ENCODE measurements around the gene ARID5B.

Gene ARID5B

GRCh38 chr10:62047228-62047892, 145.9 kb downstream of the ARID5B start:
- peak overlapping the region; percentile 2 for H3K4me3 ChIP-seq (ENCODE audit: low read length)
- H3K36me3 ChIP-seq (ENCODE audit: insufficient read depth, low read length) = peaks cover 14% of the 10 kb centered on the region
- H3K27me3 ChIP-seq (ENCODE audit: control insufficient read depth, insufficient read depth, low read length) = no peaks in the 10 kb centered on the region
- H3K4me1 ChIP-seq (ENCODE audit: control insufficient read depth, insufficient read depth, low read length) = peaks cover 72% of the 10 kb centered on the region
- H3K9me3 ChIP-seq (replicated peaks; ENCODE audit: low read length) = no peaks in the 10 kb centered on the region
- peak overlapping the region; percentile 73 for H3K9ac ChIP-seq (ENCODE audit: low read depth, low read length)
- H3K4me2 ChIP-seq (ENCODE audit: low read length) = peak overlapping the region; percentile 83

GRCh38 chr10:62047960-62048383, 146.5 kb downstream of the ARID5B start:
- Histone ChIP-seq H3K36me3 (ENCODE audit: insufficient read depth, low read length) (peaks cover 20% of the 10 kb centered on the region), H3K9ac (ENCODE audit: low read depth, low read length) (peak overlapping the region; percentile 94), H3K4me2 (ENCODE audit: low read length) (peak overlapping the region; percentile 83), H3K4me3 (ENCODE audit: low read length) (peak overlapping the region; percentile 2), H3K9me3 (replicated peaks; ENCODE audit: low read length) (no peaks in the 10 kb centered on the region), H3K4me1 (ENCODE audit: control insufficient read depth, insufficient read depth, low read length) (peaks cover 76% of the 10 kb centered on the region), H3K27me3 (ENCODE audit: control insufficient read depth, insufficient read depth, low read length) (no peaks in the 10 kb centered on the region)

DNA sequence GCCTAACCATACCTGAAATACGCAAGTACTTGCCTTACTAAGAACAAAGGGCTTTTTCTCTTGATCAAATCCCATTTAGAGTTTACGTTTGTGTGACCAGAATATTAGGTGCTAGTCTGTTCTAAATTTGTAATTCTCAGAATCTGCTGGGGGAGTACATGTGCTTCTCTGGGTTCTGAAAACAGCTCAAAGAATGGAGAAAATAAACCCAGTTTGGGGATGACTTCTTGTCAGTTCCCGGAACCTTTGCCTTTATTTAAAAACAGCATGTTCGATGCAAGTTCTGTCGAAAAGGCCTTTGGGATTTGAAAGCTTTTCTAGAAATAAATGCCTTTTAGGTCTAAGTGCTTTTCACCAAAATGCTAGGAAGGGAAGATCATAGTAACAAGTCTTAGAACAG, 147.0 kb downstream of the ARID5B start:
- H3K9me3 ChIP-seq (replicated peaks; ENCODE audit: low read length) = no peaks in the 10 kb centered on the region
- H3K4me3 ChIP-seq (ENCODE audit: low read length) = peak overlapping the region; percentile 73
- peak overlapping the region; percentile 83 for H3K4me2 ChIP-seq (ENCODE audit: low read length)
- H3K27me3 ChIP-seq (ENCODE audit: control insufficient read depth, insufficient read depth, low read length) = no peaks in the 10 kb centered on the region
- H3K4me1 ChIP-seq (ENCODE audit: control insufficient read depth, insufficient read depth, low read length) = peaks cover 75% of the 10 kb centered on the region
- peaks cover 25% of the 10 kb centered on the region for H3K36me3 ChIP-seq (ENCODE audit: insufficient read depth, low read length)
- H3K9ac ChIP-seq (ENCODE audit: low read depth, low read length) = peak overlapping the region; percentile 94

DNA sequence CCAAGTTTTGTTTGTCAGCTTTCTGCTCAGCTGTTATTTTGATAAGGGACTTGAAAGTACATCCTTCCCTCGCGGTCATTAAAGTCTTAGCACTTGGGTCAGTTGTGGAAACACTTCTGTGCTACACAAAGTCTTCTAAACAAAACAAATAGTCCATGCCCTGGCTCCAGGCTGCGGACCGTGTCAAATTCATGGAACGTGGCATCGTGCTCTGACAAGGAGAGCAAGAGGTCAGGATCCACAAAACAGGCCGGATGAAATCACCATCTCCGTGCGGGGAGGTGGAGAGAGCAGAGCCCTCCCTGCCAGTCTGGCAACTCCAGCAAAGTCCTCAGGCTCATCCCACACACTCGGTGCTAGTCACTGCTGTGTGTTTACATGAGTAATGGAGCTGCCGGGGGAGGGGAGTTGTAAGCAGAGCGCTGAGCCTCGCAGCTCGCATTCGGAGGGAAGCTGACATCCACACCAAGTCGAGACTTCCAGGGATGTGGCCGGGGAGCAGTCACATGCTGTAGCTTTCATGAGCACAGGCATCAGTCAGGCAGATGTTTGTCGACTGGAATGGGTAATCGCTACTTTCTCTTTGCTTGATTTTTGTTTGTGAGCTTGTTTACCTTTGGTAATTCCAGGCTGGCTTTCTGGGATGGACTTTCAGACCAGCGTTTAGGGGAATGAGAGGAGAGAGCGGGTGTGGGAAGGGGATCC, 147.6 kb downstream of the ARID5B start:
- Histone ChIP-seq H3K27me3 (ENCODE audit: control insufficient read depth, insufficient read depth, low read length) (no peaks in the 10 kb centered on the region), H3K4me1 (ENCODE audit: control insufficient read depth, insufficient read depth, low read length) (peaks cover 73% of the 10 kb centered on the region), H3K4me3 (ENCODE audit: low read length) (peak overlapping the region; percentile 73), H3K36me3 (ENCODE audit: insufficient read depth, low read length) (peaks cover 31% of the 10 kb centered on the region), H3K9me3 (replicated peaks; ENCODE audit: low read length) (no peaks in the 10 kb centered on the region), H3K4me2 (ENCODE audit: low read length) (peak overlapping the region; percentile 83), H3K9ac (ENCODE audit: low read depth, low read length) (peak overlapping the region; percentile 94)

DNA sequence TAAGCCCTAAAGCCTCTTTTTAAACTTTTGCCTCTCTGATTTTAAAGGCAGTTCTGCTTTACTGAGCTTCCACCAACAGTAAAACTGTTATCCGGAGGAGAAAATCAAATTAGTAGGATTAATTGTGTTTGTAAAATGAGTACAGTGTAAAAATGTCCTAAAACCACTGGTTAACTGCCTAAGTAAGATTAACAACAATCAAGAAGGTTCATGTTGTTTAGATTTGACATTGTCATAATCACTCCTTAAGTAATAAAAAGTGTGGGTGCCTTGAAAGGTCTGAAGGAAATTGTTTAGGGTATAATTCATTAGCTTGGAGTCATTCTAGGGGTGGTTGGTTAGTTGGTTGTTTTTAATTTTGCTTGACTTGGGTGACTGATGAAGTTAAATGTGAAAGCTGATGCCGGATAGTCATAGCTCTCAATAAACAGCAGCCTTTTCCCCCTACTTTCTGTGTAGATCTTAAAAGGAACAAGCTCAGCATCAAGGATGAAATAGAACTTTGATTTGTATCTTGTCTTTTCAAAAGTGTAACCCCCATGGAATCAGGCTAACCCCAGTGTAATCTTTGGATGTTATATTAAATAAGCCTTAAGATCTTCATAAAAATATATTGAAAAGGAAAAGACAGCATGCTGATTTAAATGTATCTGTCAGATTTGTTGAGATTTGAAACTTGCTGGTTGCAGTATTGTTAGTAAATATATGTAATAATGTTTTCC, 148.3 kb downstream of the ARID5B start:
- Histone ChIP-seq H3K4me1 (ENCODE audit: control insufficient read depth, insufficient read depth, low read length) (peaks cover 73% of the 10 kb centered on the region), H3K36me3 (ENCODE audit: insufficient read depth, low read length) (peaks cover 38% of the 10 kb centered on the region), H3K9me3 (replicated peaks; ENCODE audit: low read length) (no peaks in the 10 kb centered on the region), H3K4me3 (ENCODE audit: low read length) (peak overlapping the region; percentile 73), H3K4me2 (ENCODE audit: low read length) (peak overlapping the region; percentile 83), H3K9ac (ENCODE audit: low read depth, low read length) (peak overlapping the region; percentile 94), H3K27me3 (ENCODE audit: control insufficient read depth, insufficient read depth, low read length) (no peaks in the 10 kb centered on the region)

GRCh38 chr10:62050346-62050892, 148.9 kb downstream of the ARID5B start:
- Histone ChIP-seq H3K9ac (ENCODE audit: low read depth, low read length) (peak overlapping the region; percentile 94), H3K9me3 (replicated peaks; ENCODE audit: low read length) (no peaks in the 10 kb centered on the region), H3K4me3 (ENCODE audit: low read length) (peak overlapping the region; percentile 73), H3K4me2 (ENCODE audit: low read length) (peak overlapping the region; percentile 83), H3K27me3 (ENCODE audit: control insufficient read depth, insufficient read depth, low read length) (no peaks in the 10 kb centered on the region), H3K36me3 (ENCODE audit: insufficient read depth, low read length) (peaks cover 44% of the 10 kb centered on the region), H3K4me1 (ENCODE audit: control insufficient read depth, insufficient read depth, low read length) (peaks cover 68% of the 10 kb centered on the region)

DNA sequence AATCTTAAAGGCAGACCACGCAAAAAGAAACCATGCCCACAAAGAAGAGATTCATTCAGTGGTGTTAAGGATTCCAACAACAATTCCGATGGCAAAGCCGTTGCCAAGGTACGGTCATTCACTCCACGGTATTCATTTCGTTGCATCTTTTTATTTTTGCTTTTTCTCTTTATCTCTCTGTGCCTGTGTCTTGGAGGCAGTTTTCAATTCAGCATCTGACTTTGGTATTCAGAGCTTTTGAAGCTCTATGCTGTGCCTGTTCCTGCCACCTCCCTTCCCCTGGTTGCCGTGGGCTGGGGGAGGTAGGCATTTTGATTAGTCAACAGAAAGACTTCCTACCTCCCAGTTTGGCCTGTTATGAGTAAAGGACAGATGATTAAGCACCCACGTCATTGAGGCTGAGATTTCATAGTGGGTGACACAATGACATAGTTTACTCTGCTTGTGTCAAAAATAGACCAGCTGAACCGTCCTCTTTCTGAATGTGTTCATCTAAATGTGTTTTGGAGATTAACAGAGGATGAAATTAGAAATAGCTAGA, 149.5 kb downstream of the ARID5B start:
- peak overlapping the region; percentile 94 for H3K9ac ChIP-seq (ENCODE audit: low read depth, low read length)
- H3K4me1 ChIP-seq (ENCODE audit: control insufficient read depth, insufficient read depth, low read length) = peaks cover 68% of the 10 kb centered on the region

DNA sequence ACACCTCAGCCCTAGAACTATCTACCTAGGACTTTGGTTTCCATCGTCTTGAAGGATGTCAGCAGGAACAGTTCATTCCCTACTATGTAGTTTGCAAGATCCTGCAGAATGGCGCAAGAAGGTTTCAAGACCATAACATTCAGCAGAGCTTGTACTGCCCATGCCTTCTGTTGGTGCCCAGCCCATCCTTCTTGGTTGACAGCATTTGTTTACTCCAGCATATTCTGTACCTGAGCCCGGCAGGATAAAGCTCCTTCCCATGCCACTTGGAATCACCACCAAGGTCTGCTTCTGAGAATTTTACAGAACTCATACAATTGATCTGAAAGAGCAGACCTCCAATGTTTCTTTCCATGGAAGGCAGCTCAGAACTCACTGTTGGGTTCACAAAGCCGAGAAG, 150.8 kb downstream of the ARID5B start:
- H3K36me3 ChIP-seq (ENCODE audit: insufficient read depth, low read length) = peaks cover 63% of the 10 kb centered on the region
- H3K9ac ChIP-seq (ENCODE audit: low read depth, low read length) = no peak overlapping the region
- peak overlapping the region; percentile 83 for H3K4me2 ChIP-seq (ENCODE audit: low read length)
- H3K27me3 ChIP-seq (ENCODE audit: control insufficient read depth, insufficient read depth, low read length) = no peaks in the 10 kb centered on the region
- peaks cover 69% of the 10 kb centered on the region for H3K4me1 ChIP-seq (ENCODE audit: control insufficient read depth, insufficient read depth, low read length)
- H3K4me3 ChIP-seq (ENCODE audit: low read length) = no peak overlapping the region
- no peaks in the 10 kb centered on the region for H3K9me3 ChIP-seq (replicated peaks; ENCODE audit: low read length)

More for the DNA sequence above, 149.5 kb downstream of the ARID5B start:
- H3K4me2 ChIP-seq (ENCODE audit: low read length) = peak overlapping the region; percentile 83
- H3K9me3 ChIP-seq (replicated peaks; ENCODE audit: low read length) = no peaks in the 10 kb centered on the region
- H3K36me3 ChIP-seq (ENCODE audit: insufficient read depth, low read length) = peaks cover 50% of the 10 kb centered on the region
- no peaks in the 10 kb centered on the region for H3K27me3 ChIP-seq (ENCODE audit: control insufficient read depth, insufficient read depth, low read length)
- H3K4me3 ChIP-seq (ENCODE audit: low read length) = peak overlapping the region; percentile 73

DNA sequence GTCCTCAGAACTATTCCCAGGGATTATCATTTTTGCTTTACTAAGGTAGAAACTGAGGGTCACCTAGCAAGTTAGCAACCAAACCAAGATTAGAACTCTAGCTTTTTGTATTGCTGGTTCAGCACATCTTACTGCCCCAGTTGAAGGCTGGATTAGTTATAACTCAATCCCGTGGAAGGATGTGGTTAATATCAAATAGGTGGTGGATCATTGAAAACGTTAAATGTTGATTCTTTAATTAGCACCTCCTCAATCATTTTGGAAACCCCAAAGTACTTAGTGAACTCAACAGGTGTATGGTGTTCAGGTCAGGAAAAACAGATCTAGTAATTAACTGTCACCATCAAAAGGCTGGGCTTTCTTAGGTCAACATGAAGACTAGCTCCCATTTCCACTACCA, 152.4 kb downstream of the ARID5B start:
- H3K4me1 ChIP-seq (ENCODE audit: control insufficient read depth, insufficient read depth, low read length) = peaks cover 55% of the 10 kb centered on the region
- H3K36me3 ChIP-seq (ENCODE audit: insufficient read depth, low read length) = peaks cover 79% of the 10 kb centered on the region
- no peaks in the 10 kb centered on the region for H3K9me3 ChIP-seq (replicated peaks; ENCODE audit: low read length)
- no peak overlapping the region for H3K4me3 ChIP-seq (ENCODE audit: low read length)
- H3K4me2 ChIP-seq (ENCODE audit: low read length) = peak overlapping the region; percentile 83
- no peaks in the 10 kb centered on the region for H3K27me3 ChIP-seq (ENCODE audit: control insufficient read depth, insufficient read depth, low read length)
- H3K9ac ChIP-seq (ENCODE audit: low read depth, low read length) = no peak overlapping the region

DNA sequence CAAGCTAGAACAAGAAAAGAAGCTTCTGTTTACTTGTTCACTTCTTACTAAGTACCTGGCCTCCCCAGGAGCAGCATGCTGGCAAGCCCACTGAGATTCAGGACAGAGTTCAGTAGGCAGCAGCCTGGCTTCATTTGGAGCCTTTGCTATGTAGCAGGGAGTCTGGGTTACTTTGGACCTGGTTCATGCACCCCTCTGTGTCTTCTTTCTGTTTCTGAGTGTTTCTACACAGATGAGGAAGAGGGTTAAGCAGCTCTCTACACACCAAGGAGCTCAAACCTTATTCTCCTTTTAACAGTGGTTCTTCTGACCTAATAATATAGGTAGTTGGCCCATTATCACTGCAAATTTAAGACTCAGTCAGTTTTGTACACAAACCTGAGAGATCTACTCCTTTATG, 152.9 kb downstream of the ARID5B start:
- no peak overlapping the region for H3K9ac ChIP-seq (ENCODE audit: low read depth, low read length)
- H3K27me3 ChIP-seq (ENCODE audit: control insufficient read depth, insufficient read depth, low read length) = no peaks in the 10 kb centered on the region
- H3K4me2 ChIP-seq (ENCODE audit: low read length) = peak overlapping the region; percentile 42
- H3K4me3 ChIP-seq (ENCODE audit: low read length) = no peak overlapping the region
- peaks cover 84% of the 10 kb centered on the region for H3K36me3 ChIP-seq (ENCODE audit: insufficient read depth, low read length)
- H3K9me3 ChIP-seq (replicated peaks; ENCODE audit: low read length) = no peaks in the 10 kb centered on the region
- H3K4me1 ChIP-seq (ENCODE audit: control insufficient read depth, insufficient read depth, low read length) = peaks cover 54% of the 10 kb centered on the region

DNA sequence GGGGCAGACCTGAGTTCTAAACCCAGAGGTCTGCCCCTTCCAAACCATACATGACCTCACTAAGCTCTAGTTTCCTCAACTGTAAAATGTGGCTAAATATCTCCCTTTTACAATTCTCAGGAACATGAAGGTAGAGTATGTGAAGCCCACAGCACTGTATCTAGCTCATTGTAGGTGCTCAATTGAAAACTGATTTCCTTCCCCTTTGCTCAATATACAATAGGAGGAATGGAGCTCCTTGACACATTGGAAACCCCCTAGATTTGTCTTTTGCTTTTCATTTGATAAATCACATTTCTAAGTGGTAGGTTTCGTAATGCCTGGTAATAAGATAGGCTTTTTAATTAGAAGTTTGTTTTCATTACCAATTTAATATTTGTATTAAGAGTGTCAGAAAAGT, 153.3 kb downstream of the ARID5B start:
- H3K9ac ChIP-seq (ENCODE audit: low read depth, low read length) = no peak overlapping the region
- H3K4me3 ChIP-seq (ENCODE audit: low read length) = no peak overlapping the region
- peaks cover 88% of the 10 kb centered on the region for H3K36me3 ChIP-seq (ENCODE audit: insufficient read depth, low read length)
- no peaks in the 10 kb centered on the region for H3K27me3 ChIP-seq (ENCODE audit: control insufficient read depth, insufficient read depth, low read length)
- no peaks in the 10 kb centered on the region for H3K9me3 ChIP-seq (replicated peaks; ENCODE audit: low read length)
- H3K4me1 ChIP-seq (ENCODE audit: control insufficient read depth, insufficient read depth, low read length) = peaks cover 54% of the 10 kb centered on the region
- H3K4me2 ChIP-seq (ENCODE audit: low read length) = peak overlapping the region; percentile 42

All from skeletal muscle satellite cell (primary cell).